Measurements from ENCODE around the gene ADORA1. TPM values are rescaled to one million over a fixed set of nuclear protein-coding genes. Genes with fewer than 3 reads are reported as not detected.

The ADORA1 gene
- total RNA-seq, 1 donor from 2014 or later: 24.0 TPM

DNA sequence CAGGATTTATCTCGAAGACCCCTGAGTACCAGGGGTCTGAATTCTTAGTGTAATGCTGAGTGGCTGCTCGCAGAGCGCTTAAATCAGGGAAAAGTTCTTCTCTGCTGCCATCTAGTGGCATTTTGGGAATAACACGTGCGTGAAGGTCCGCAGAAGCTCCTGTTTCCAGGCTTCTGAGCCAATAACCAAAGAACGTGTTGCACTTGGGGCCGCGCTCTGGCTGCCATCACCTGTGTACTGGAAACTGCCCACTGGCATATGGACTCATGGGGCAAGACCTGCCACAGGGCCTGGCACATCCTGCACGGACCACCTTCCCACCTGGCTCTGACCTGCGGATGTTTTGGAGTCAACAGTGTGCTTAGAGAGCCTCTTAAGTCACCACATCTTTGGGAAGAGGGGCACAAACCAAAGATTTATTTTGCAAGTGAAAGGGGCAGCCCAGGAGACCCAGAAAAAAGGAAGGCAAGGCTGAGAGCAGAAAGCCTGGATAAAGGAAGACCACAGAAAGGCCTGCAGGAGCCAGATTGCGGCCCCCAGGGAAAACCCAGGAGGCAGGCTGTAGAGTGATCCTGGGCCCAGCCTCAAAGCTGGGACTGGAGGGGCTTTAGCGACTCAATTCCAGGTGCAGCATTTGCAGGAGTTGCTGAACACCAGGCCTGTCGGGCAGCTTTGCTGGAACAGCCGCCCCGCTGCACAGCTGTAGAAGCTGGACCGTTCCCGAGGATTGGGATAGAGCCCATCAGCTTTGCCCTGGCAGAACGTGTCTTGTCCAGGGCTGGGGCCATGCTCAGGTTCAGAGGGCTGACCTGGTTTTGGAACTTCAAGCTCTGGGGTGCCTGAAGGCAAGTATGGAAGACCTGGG is 89.0 kb downstream of the ADORA1 start:
- DNase-seq: peak; percentile 27

Other genes starting within 250 kb of the ADORA1 start
- gene RABIF, start 238.6 kb upstream of the ADORA1 start, total RNA-seq: 15.3 TPM
- gene KLHL12, start 200.5 kb upstream of the ADORA1 start, total RNA-seq: 37.0 TPM
- gene ADIPOR1, start 169.4 kb upstream of the ADORA1 start, total RNA-seq: 54.6 TPM
- 19.5 TPM for gene CYB5R1, start 160.5 kb upstream of the ADORA1 start, total RNA-seq
- gene TMEM183A, start 120.4 kb upstream of the ADORA1 start, total RNA-seq: 131 TPM
- gene PPFIA4, start 101.2 kb upstream of the ADORA1 start, total RNA-seq: 11.1 TPM
- gene MYOG, start 41.7 kb upstream of the ADORA1 start, total RNA-seq: not detected
- gene MYBPH, start 48.1 kb downstream of the ADORA1 start, total RNA-seq: not detected
- 1.6 TPM for gene CHI3L1, start 59.0 kb downstream of the ADORA1 start, total RNA-seq
- gene CHIT1, start 101.9 kb downstream of the ADORA1 start, total RNA-seq: not detected
- 13.9 TPM for gene BTG2, start 177.8 kb downstream of the ADORA1 start, total RNA-seq
- 1.1 TPM for gene FMOD, start 223.4 kb downstream of the ADORA1 start, total RNA-seq

All from occipital lobe (tissue), 2 donors.